HepG2 (cell line): ENCODE data around the gene PTPN2. TPM values are rescaled to one million over a fixed set of nuclear protein-coding genes. Genes with fewer than 3 reads are reported as not detected.

Experiments used
- FOXJ3 ChIP-seq: sonication (generic); formaldehyde crosslinking; IDR thresholded peaks from 2 replicates; pipeline ENCODE4 v1.4.0; 2020; ENCODE audit warnings: missing genetic modification reagents, mild to moderate bottlenecking, borderline replicate concordance
- HBP1 ChIP-seq: IDR thresholded peaks from 2 replicates; pipeline ENCODE4 v1.6.1; 2016; ENCODE audit warnings: low read depth, control low read depth
- HNF1A ChIP-seq, 2 experiments: sonication (generic) in 1 of 2; formaldehyde crosslinking in 1 of 2; IDR thresholded peaks; 2 replicates each; pipeline versions ENCODE4 v1.4.0 to v1.6.1; 2016 to 2020; ENCODE audit warnings: borderline replicate concordance in 1 of 2, low read depth in 1 of 2, mild to moderate bottlenecking in 1 of 2, missing genetic modification reagents in 1 of 2
- IRF2 ChIP-seq: IDR thresholded peaks from 2 replicates; pipeline ENCODE4 v1.6.1; 2018; ENCODE audit warnings: missing genetic modification reagents, missing compliant biosample characterization
- KLF12 ChIP-seq: sonication (generic); formaldehyde crosslinking; IDR thresholded peaks from 2 replicates; pipeline ENCODE4 v1.4.0; 2020; ENCODE audit warnings: missing genetic modification reagents, borderline replicate concordance
- MAX ChIP-seq: IDR thresholded peaks from 2 replicates; pipeline ENCODE4 v1.6.1; 2012; ENCODE audit warnings: inconsistent platforms
- PHF8 ChIP-seq: sonication (generic); formaldehyde crosslinking; IDR thresholded peaks from 2 replicates; pipeline ENCODE4 v1.5.0; 2020; ENCODE audit warnings: missing genetic modification reagents
- RBAK ChIP-seq: sonication (generic); formaldehyde crosslinking; IDR thresholded peaks from 2 replicates; pipeline ENCODE4 v1.5.1; 2020; ENCODE audit warnings: mild to moderate bottlenecking, missing genetic modification reagents
- SRSF1 ChIP-seq: fragments of 200-400 bp; formaldehyde crosslinking; optimal IDR thresholded peaks from 2 replicates; pipeline ENCODE3; 2017; ENCODE audit warnings: mild to moderate bottlenecking, low read depth, low read length, moderate library complexity
- TCF7 ChIP-seq: sonication (generic); IDR thresholded peaks from 2 replicates; pipeline ENCODE4 v1.6.1; 2016; ENCODE audit warnings: antibody characterized with exemption, low read depth
- THAP8 ChIP-seq: sonication (generic); formaldehyde crosslinking; IDR thresholded peaks from 2 replicates; pipeline ENCODE4 v1.5.1; 2020; ENCODE audit warnings: missing genetic modification reagents, mild to moderate bottlenecking, borderline replicate concordance
- ZNF282 ChIP-seq: fragments of 450-650 bp; IDR thresholded peaks from 2 replicates; pipeline ENCODE4 v1.6.1; 2018; ENCODE audit not compliant: partially characterized antibody
- ZNF772 ChIP-seq: sonication (generic); formaldehyde crosslinking; IDR thresholded peaks from 2 replicates; pipeline ENCODE4 v1.5.0; 2020; ENCODE audit warnings: mild to moderate bottlenecking, missing genetic modification reagents
- ZNF83 ChIP-seq: sonication (generic); formaldehyde crosslinking; IDR thresholded peaks from 2 replicates; pipeline ENCODE4 v1.4.0; 2020; ENCODE audit warnings: missing genetic modification reagents, mild to moderate bottlenecking, borderline replicate concordance
- ZNF891 ChIP-seq: sonication (generic); formaldehyde crosslinking; IDR thresholded peaks from 2 replicates; pipeline ENCODE4 v1.5.0; 2020; ENCODE audit warnings: mild to moderate bottlenecking, missing genetic modification reagents
- ZZZ3 ChIP-seq: sonication (generic); formaldehyde crosslinking; IDR thresholded peaks from 2 replicates; pipeline ENCODE4 v1.4.0; 2020; ENCODE audit warnings: missing genetic modification reagents, mild to moderate bottlenecking, borderline replicate concordance
- polyA plus RNA-seq, 8 experiments: library from polyadenylated mRNA; depleted of rRNA in 3 of 8; stranded (reverse) in 7 of 8; unstranded in 1 of 8; fragments of >200 nt; fragmentation: Illumina TruSeq in 4 of 8; extraction: Trizol in 4 of 8; gene quantifications; 2 replicates each; pipeline versions ENCODE4 v1.2.1 to v1.2.3, GENCODE V29; 2011 to 2016; ENCODE audit warnings: low read depth in 4 of 8, missing spikeins in 1 of 8, mixed read lengths in 1 of 8; ENCODE audit not compliant: insufficient read depth in 1 of 8
- total RNA-seq, 5 experiments: library from RNA; depleted of rRNA; stranded (reverse); fragments of >200 nt; fragmentation: Illumina TruSeq; extraction: Trizol; gene quantifications; 2 replicates each; pipeline ENCODE4 v1.2.3, GENCODE V29; 2016; ENCODE audit warnings: low read depth in 1 of 5
- TF ChIP-seq, protein P1 (sequence below): sonication (generic); formaldehyde crosslinking; IDR thresholded peaks from 2 replicates; pipeline ENCODE4 v1.4.0; 2020; ENCODE audit warnings: missing genetic modification reagents

The PTPN2 gene
- total and polyA plus RNA-seq, 2 of the 13 experiments (the other 11 are each of a cell fraction or from before 2014, with no cell fraction given): 24.9 to 41.5 TPM

DNA sequence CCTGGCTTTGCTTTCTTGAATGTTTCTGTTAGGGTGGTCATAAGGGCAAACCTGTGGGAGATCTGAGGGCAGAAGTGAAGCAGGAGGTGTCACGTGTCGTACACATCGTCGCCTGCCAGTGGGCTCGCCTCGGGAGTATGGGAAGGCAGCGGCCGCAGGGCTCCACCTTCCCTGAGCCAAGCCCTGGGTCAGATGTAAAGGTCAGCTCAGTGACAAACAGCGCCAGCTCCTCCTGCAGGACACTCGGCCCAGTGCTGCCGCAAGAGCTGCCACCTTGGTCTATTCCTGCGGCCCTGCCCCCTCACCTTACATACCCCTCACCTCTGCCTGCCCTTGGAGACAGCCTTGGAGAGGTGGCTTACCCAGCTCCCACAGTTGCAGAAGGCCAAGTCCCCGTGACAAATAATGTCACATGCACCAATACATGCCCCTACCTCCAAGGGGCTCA is 117.0 kb downstream of the PTPN2 start (continued):
- TF ChIP-seq HNF1A (IDR thresholded peaks at IDR 0.05; ENCODE audit: low read depth): no peak
- no peak for TF ChIP-seq HNF1A (CRISPR knock-in tag; IDR thresholded peaks at IDR 0.05; ENCODE audit: borderline replicate concordance)
- TF ChIP-seq PHF8 (CRISPR knock-in tag): 0 out of 2 replicates have a peak, but pooled peaks have one; percentile 21
- TF ChIP-seq ZNF772 (CRISPR knock-in tag): peak; percentile 50; the same call in 1 of the 2 replicates
- no peak for TF ChIP-seq THAP8 (CRISPR knock-in tag)
- peak; percentile 37; the same call in 1 of the 2 replicates for TF ChIP-seq IRF2 (CRISPR knock-in tag)
- TF ChIP-seq KLF12 (CRISPR knock-in tag): no peak
- TF ChIP-seq ZZZ3 (CRISPR knock-in tag): no peak
- peak; percentile 73; the same call in 1 of the 2 replicates for TF ChIP-seq ZNF891 (CRISPR knock-in tag)
- no peak for TF ChIP-seq ZNF282
- TF ChIP-seq HBP1 (CRISPR knock-in tag): no peak
- TF ChIP-seq ZNF83 (CRISPR knock-in tag): no peak
- TF ChIP-seq, protein P1, sequence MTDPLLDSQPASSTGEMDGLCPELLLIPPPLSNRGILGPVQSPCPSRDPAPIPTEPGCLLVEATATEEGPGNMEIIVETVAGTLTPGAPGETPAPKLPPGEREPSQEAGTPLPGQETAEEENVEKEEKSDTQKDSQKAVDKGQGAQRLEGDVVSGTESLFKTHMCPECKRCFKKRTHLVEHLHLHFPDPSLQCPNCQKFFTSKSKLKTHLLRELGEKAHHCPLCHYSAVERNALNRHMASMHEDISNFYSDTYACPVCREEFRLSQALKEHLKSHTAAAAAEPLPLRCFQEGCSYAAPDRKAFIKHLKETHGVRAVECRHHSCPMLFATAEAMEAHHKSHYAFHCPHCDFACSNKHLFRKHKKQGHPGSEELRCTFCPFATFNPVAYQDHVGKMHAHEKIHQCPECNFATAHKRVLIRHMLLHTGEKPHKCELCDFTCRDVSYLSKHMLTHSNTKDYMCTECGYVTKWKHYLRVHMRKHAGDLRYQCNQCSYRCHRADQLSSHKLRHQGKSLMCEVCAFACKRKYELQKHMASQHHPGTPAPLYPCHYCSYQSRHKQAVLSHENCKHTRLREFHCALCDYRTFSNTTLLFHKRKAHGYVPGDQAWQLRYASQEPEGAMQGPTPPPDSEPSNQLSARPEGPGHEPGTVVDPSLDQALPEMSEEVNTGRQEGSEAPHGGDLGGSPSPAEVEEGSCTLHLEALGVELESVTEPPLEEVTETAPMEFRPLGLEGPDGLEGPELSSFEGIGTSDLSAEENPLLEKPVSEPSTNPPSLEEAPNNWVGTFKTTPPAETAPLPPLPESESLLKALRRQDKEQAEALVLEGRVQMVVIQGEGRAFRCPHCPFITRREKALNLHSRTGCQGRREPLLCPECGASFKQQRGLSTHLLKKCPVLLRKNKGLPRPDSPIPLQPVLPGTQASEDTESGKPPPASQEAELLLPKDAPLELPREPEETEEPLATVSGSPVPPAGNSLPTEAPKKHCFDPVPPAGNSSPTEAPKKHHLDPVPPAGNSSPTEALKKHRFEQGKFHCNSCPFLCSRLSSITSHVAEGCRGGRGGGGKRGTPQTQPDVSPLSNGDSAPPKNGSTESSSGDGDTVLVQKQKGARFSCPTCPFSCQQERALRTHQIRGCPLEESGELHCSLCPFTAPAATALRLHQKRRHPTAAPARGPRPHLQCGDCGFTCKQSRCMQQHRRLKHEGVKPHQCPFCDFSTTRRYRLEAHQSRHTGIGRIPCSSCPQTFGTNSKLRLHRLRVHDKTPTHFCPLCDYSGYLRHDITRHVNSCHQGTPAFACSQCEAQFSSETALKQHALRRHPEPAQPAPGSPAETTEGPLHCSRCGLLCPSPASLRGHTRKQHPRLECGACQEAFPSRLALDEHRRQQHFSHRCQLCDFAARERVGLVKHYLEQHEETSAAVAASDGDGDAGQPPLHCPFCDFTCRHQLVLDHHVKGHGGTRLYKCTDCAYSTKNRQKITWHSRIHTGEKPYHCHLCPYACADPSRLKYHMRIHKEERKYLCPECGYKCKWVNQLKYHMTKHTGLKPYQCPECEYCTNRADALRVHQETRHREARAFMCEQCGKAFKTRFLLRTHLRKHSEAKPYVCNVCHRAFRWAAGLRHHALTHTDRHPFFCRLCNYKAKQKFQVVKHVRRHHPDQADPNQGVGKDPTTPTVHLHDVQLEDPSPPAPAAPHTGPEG (CRISPR knock-in tag): 0 out of 2 replicates have a peak, but pooled peaks have one; percentile 51
- peak; percentile 86 for TF ChIP-seq MAX
- no peak for TF ChIP-seq TCF7
- no peak for TF ChIP-seq SRSF1
- TF ChIP-seq RBAK (CRISPR knock-in tag): peak; percentile 95
- no peak for TF ChIP-seq FOXJ3 (CRISPR knock-in tag)
